ENCODE results near the gene MAP3K12.

Gene MAP3K12

GRCh38 chr12:53468282-53468681 lies 31.0 kb downstream of the MAP3K12 start:
- peak overlapping the region; percentile 80; the same call in 1 of the 2 replicates for H3K27ac ChIP-seq
- no peak for TF ChIP-seq CTCF (conservative IDR thresholded peaks at IDR 0.05)

- peak overlapping the region; percentile 80; the same call in 1 of the 2 replicates for H3K27ac ChIP-seq
- no peak for TF ChIP-seq CTCF (conservative IDR thresholded peaks at IDR 0.05)
Observed at GRCh38 chr12:53467880-53468279, 31.4 kb downstream of the MAP3K12 start.

GRCh38 chr12:53467082-53467481 lies 32.2 kb downstream of the MAP3K12 start:
- no peak for TF ChIP-seq CTCF (conservative IDR thresholded peaks at IDR 0.05)
- H3K27ac ChIP-seq: peak overlapping the region; percentile 80; the same call in 1 of the 2 replicates

- TF ChIP-seq CTCF (conservative IDR thresholded peaks at IDR 0.05): no peak
- H3K27ac ChIP-seq: peak overlapping the region; percentile 80; the same call in 1 of the 2 replicates
Observed at GRCh38 chr12:53466640-53467039, 32.6 kb downstream of the MAP3K12 start.

GRCh38 chr12:53465679-53466078 lies 33.6 kb downstream of the MAP3K12 start:
- TF ChIP-seq CTCF (conservative IDR thresholded peaks at IDR 0.05): no peak
- peak overlapping the region; percentile 80; the same call in 1 of the 2 replicates for H3K27ac ChIP-seq

GRCh38 chr12:53464685-53465418 lies 34.4 kb downstream of the MAP3K12 start:
- no peak for TF ChIP-seq CTCF (conservative IDR thresholded peaks at IDR 0.05)
- peak overlapping the region; percentile 23; the same call in 1 of the 2 replicates for H3K27ac ChIP-seq

GRCh38 chr12:53463802-53464560 lies 35.3 kb downstream of the MAP3K12 start:
- no peak for TF ChIP-seq CTCF (conservative IDR thresholded peaks at IDR 0.05)

More at GRCh38 chr12:53463802-53464560, 35.3 kb downstream of the MAP3K12 start:
- peak overlapping the region; percentile 3; the same call in 1 of the 2 replicates for H3K27ac ChIP-seq
